Measurements from ENCODE around the gene HES3. TPM values are rescaled to one million over a fixed set of nuclear protein-coding genes. Genes with fewer than 3 reads are reported as not detected.

Gene HES3
- total RNA-seq, 4 donors from 2014 or later = not detected

DNA sequence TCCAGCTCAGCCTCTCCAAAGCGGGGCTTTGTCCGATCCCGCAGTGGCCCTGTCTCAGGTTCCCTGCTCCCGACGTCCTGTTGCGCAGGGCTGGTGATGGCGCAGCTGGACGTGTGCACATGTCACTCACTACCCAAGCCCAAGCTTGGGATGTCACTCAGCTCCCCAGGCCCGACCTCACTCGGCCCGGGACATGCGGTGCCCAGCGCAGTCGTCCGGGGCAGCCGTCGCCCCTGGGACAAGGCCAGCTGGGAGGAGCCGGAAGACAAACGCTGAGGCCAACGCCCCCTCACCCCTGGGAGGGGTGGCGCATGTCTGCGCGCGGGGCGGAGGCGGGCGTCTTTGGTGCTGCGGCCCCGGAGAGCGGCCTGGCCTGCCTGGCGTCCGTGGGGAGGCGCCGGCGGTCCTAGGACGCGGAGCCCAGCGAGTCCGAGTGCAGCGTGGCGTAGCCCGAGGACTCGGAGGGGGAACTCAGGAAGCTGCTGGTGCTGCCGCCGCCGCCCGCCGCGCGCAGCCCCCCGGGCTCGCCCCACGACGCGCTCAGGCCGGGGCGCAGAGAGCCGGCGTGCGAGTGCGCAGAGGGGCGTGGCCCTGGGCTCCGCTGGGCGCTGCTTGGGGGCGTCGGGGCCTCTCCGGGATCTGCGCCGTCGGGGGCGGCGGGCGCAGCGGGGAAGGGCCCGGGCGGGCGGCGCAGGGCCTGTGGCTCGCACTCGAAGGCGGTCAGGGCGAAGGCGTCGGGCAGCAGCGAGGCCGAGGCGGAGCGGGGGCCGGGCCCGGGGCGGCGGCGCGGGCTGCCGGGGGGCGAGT, 5.2 kb downstream of the HES3 start:
- TF ChIP-seq, protein P1, sequence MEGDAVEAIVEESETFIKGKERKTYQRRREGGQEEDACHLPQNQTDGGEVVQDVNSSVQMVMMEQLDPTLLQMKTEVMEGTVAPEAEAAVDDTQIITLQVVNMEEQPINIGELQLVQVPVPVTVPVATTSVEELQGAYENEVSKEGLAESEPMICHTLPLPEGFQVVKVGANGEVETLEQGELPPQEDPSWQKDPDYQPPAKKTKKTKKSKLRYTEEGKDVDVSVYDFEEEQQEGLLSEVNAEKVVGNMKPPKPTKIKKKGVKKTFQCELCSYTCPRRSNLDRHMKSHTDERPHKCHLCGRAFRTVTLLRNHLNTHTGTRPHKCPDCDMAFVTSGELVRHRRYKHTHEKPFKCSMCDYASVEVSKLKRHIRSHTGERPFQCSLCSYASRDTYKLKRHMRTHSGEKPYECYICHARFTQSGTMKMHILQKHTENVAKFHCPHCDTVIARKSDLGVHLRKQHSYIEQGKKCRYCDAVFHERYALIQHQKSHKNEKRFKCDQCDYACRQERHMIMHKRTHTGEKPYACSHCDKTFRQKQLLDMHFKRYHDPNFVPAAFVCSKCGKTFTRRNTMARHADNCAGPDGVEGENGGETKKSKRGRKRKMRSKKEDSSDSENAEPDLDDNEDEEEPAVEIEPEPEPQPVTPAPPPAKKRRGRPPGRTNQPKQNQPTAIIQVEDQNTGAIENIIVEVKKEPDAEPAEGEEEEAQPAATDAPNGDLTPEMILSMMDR (IDR thresholded peaks at IDR 0.05; ENCODE audit: low read depth) = no peak

DNA sequence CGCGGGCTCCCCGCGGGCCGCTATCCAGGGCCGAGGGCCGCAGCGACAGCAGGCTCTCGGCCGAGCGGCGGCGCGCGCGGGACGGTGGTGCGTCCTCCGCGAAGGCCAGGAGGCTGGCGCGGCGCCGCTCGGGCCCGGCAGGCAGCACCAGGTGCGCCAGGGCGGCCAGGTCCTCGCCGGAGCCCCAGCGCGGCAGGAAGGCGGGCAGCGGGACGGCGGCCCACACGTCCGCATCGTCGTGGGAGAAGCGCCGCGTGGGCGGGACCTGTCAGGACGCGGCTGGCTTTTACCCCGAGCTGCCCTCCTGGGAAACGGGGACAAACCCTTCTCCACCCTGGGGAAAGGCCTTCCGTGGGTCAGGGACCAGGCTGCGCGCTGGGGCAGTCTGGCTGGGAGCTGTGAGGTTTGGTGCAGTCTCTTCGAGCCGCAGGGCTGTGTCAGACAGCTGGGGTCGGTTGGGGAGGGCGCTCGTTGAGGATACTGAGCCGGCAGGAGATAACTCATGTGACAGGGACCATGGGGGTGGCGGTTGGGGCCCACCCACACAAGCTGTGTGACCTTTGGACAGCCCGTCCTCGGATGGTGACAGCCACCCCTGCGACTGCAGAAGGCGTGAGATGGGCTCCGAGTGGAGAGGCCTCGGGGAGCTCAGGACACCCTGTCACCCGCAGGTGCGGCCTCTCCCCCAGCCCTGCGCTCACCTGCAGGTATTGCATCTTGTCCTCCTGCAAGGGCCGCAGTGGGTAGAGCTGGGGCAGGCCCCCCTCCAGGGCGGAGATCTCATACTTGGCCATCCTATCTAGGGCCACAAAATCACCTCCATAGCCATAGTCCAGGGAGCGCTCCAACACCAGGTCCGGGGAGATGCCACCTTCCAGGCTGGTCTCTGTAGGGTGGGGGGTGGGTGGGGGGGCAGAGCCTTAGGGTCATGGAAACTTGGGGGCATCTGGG, 6.0 kb downstream of the HES3 start:
- TF ChIP-seq, protein P1 (IDR thresholded peaks at IDR 0.05; ENCODE audit: low read depth) = no peak

DNA sequence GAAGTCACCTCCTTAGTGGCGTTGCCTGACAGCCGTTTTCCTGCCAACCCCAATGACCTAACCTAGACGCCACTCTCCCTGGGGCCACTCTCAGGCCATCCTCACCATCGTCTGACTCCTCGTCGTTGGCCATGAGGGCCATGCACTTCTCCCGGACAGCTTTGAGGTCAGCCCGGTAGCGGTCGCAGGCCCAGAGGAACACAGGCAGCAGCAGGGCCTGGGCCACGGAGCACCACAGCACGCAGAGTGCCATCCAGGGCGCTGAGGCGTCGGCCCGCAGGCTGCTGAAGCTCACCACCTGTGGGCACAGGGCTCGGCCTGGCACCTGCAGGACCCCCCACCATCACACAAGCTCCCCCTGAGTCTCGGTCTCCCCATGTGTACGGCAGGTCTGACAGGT, 7.3 kb downstream of the HES3 start:
- TF ChIP-seq, protein P1 (IDR thresholded peaks at IDR 0.05; ENCODE audit: low read depth) = no peak

DNA sequence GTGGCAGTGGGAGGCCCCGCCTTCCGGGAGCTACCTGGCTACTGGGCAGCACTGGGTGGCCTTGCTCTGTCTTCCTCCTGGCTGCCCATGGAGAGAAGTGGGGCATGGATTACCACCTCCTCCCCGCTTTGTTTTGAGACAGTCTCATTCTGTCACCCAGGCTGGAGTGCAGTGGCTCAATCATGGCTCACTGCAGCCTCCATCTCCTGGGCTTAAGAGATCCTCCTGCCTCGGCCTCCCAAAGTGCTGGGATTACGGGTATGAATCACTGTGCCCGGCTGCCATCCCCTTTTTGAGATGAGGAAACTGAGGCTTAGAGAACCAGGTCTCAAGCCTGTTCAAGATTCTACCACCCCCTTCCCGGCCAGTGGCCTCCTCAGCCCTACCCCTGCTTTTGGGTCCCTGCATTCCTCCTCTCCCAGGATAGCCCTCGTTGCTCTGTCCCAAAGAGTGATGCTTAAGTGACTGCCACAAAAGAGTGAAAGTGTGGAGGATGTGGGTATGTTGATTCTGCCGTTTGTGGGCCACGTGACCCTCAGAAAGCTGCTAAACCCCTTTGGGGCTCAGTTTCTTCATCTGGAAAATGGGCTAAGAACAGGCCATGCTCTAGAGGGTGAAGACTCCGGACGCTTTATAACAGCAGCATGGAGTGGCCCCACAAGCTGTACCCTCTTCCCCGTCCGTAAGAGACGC, 7.8 kb downstream of the HES3 start:
- TF ChIP-seq, protein P1 (IDR thresholded peaks at IDR 0.05; ENCODE audit: low read depth) = no peak

DNA sequence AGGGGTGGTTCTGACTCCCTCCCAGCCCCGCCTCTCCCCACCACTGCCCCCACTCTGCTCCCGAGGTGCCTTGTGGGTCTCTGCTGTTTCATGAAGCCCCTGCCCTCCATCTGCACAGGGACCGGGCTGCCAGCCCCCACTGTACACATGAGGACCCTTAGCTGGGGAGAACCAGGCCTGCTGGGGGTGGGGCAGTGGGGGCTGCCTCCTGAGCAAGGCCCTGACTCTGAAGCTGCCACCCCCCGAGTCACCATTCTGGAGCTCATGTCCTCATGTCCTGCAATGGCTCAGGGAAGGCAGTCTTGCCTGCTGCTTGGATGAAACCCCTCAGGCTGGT, 8.4 kb downstream of the HES3 start:
- TF ChIP-seq, protein P1 (IDR thresholded peaks at IDR 0.05; ENCODE audit: low read depth) = no peak

DNA sequence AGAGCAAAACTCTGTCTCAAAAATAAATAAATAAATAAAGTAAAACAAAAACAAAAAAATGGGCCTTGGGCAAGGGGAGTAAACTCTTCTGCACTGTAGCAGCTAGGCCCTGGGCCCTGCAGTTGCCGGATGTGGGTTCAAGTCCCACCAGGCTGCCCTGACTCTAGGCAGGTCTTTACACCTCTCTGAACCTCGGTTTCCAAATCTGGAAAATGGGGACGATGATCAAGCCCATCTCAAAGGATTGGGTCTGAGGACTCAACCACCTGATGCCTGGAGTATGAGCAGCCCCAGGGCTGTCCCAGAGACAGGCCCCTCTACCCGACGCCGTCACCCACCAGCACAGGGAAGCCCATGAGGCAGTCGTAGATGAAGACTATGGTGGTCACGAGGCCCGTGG, 9.4 kb downstream of the HES3 start:
- TF ChIP-seq, protein P1 (IDR thresholded peaks at IDR 0.05; ENCODE audit: low read depth) = no peak

Data from subcutaneous adipose tissue (tissue), 4 donors.